ENCODE data around the gene SLC17A3. TPM values are rescaled to one million over a fixed set of nuclear protein-coding genes. Genes with fewer than 3 reads are reported as not detected.

SLC17A3 gene
- total RNA-seq, 1 experiment from 2014 or later, result not detected

GRCh38 chr6:25851961-25852360 lies 22.1 kb downstream of the SLC17A3 start:
- H4K20me1 ChIP-seq (ENCODE audit: insufficient read depth), result no peaks in the 10 kb centered on the region
- no peaks in the 10 kb centered on the region for H3K27me3 ChIP-seq (ENCODE audit: insufficient read depth, low read length)
- RAD21 ChIA-PET (ENCODE audit: low non-redundant PET in 1 of 2, low total read pairs in 2 of 2, uncharacterized antibody in 2 of 2, unreplicated experiment in 2 of 2), result no interaction called here
- H3K79me2 ChIP-seq (ENCODE audit: insufficient read depth, low read length), result no peaks in the 10 kb centered on the region
- CTCF ChIA-PET, result no interaction called here
- no peak overlapping the region for H3K27ac ChIP-seq (ENCODE audit: low read depth, low read length)
- POLR2A ChIA-PET, result no interaction called here
- no TSS peak for BruUV-seq (replicated peaks)
- intact Hi-C loops (cut with micrococcal nuclease), result no loop called here
- H2AFZ ChIP-seq (ENCODE audit: low read depth, low read length, poor library complexity, severe bottlenecking), result no peak overlapping the region
- H3K9ac ChIP-seq (ENCODE audit: low read length), result no peak overlapping the region
- H3K36me3 ChIP-seq (ENCODE audit: control insufficient read depth in 1 of 2, insufficient read depth in 2 of 2, low read length in 2 of 2), result no peaks in the 10 kb centered on the region
- DNase-seq (ENCODE audit: low read depth, low spot score) (no peak), ATAC-seq (no peak)
- H3K4me2 ChIP-seq (ENCODE audit: low read length), result no peak overlapping the region
- H3K4me1 ChIP-seq (ENCODE audit: control insufficient read depth in 1 of 2, insufficient read depth in 2 of 2, low read length in 2 of 2), result no peaks in the 10 kb centered on the region
- H3K9me2 ChIP-seq (ENCODE audit: insufficient read depth), result no peaks in the 10 kb centered on the region
- no peaks in the 10 kb centered on the region for H3K9me3 ChIP-seq (ENCODE audit: control insufficient read depth in 1 of 2, insufficient read depth in 1 of 2, low read depth in 1 of 2, low read length in 2 of 2)
- TF ChIP-seq EZH2 (IDR thresholded peaks at IDR 0.05), result no peak
- TF ChIP-seq FOSL1 (IDR thresholded peaks at IDR 0.05; ENCODE audit: low read depth), result no peak
- TF ChIP-seq, protein P1, sequence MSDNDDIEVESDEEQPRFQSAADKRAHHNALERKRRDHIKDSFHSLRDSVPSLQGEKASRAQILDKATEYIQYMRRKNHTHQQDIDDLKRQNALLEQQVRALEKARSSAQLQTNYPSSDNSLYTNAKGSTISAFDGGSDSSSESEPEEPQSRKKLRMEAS (IDR thresholded peaks at IDR 0.05), result no peak
- no peak for TF ChIP-seq CBX3 (IDR thresholded peaks at IDR 0.05; ENCODE audit: low read depth)
- H3K4me3 ChIP-seq (replicated peaks in 1 of 2; ENCODE audit: low read depth in 1 of 2, low read length in 2 of 2), result no peak overlapping the region

DNA sequence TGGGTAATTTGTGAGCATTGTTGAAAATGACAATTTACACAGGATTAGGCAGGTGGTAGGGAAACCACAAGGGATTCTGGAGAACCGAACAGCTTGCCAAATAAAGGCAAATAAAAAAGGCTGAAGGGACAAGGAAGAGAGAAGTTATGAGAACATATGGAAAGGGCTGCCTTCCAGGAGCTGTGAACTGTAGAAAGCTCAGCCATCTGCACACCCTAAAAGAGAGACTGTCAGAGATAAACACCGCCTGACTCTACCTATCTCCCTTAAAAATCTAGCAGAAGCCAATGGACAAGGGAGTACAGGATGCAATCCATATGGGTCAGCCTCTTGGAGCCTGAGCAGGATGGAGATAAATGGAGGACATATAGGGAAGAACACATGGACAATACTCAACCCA lies 29.5 kb downstream of the SLC17A3 start:
- BruUV-seq (replicated peaks), result no TSS peak
- no peaks in the 10 kb centered on the region for H3K9me2 ChIP-seq (ENCODE audit: insufficient read depth)
- ChIA-PET POLR2A (no interaction called here), RAD21 (ENCODE audit: low non-redundant PET in 1 of 2, low total read pairs in 2 of 2, uncharacterized antibody in 2 of 2, unreplicated experiment in 2 of 2) (no interaction called here), CTCF (no interaction called here)
- TF ChIP-seq CBX3 (IDR thresholded peaks at IDR 0.05; ENCODE audit: low read depth) (no peak), CEBPB (IDR thresholded peaks at IDR 0.05; ENCODE audit: low read depth) (no peak), TCF7L2 (IDR thresholded peaks at IDR 0.05; ENCODE audit: borderline replicate concordance, extremely low read depth, insufficient read depth, insufficient read length) (no peak), JUND (IDR thresholded peaks at IDR 0.05) (no peak), RAD21 (IDR thresholded peaks at IDR 0.05; ENCODE audit: low read depth) (no peak), POLR2A (IDR thresholded peaks at IDR 0.05; ENCODE audit: borderline replicate concordance, extremely low read depth, insufficient read depth, insufficient read length) (no peak), ZFX (IDR thresholded peaks at IDR 0.05) (no peak)
- TF ChIP-seq, protein P1 (IDR thresholded peaks at IDR 0.05), result no peak
- TF ChIP-seq, protein P2, sequence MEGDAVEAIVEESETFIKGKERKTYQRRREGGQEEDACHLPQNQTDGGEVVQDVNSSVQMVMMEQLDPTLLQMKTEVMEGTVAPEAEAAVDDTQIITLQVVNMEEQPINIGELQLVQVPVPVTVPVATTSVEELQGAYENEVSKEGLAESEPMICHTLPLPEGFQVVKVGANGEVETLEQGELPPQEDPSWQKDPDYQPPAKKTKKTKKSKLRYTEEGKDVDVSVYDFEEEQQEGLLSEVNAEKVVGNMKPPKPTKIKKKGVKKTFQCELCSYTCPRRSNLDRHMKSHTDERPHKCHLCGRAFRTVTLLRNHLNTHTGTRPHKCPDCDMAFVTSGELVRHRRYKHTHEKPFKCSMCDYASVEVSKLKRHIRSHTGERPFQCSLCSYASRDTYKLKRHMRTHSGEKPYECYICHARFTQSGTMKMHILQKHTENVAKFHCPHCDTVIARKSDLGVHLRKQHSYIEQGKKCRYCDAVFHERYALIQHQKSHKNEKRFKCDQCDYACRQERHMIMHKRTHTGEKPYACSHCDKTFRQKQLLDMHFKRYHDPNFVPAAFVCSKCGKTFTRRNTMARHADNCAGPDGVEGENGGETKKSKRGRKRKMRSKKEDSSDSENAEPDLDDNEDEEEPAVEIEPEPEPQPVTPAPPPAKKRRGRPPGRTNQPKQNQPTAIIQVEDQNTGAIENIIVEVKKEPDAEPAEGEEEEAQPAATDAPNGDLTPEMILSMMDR (IDR thresholded peaks at IDR 0.05 in 2 of 3, conservative IDR thresholded peaks at IDR 0.05 in 1 of 3; ENCODE audit: borderline replicate concordance in 1 of 3, insufficient read depth in 1 of 3, low read depth in 2 of 3, low read length in 2 of 3), result no peak
- no peaks in the 10 kb centered on the region for H3K4me1 ChIP-seq (ENCODE audit: control insufficient read depth in 1 of 2, insufficient read depth in 2 of 2, low read length in 2 of 2)
- H4K20me1 ChIP-seq (ENCODE audit: insufficient read depth), result no peaks in the 10 kb centered on the region
- no peak overlapping the region for H3K4me3 ChIP-seq (replicated peaks in 1 of 2; ENCODE audit: low read depth in 1 of 2, low read length in 2 of 2)
- no peaks in the 10 kb centered on the region for H3K27me3 ChIP-seq (ENCODE audit: insufficient read depth, low read length)
- H3K9me3 ChIP-seq (ENCODE audit: control insufficient read depth in 1 of 2, insufficient read depth in 1 of 2, low read depth in 1 of 2, low read length in 2 of 2), result no peaks in the 10 kb centered on the region
- DNase-seq (ENCODE audit: low read depth, low spot score) (no peak), ATAC-seq (no peak)
- intact Hi-C loops (cut with micrococcal nuclease), result no loop called here
- no peaks in the 10 kb centered on the region for H3K36me3 ChIP-seq (ENCODE audit: control insufficient read depth in 1 of 2, insufficient read depth in 2 of 2, low read length in 2 of 2)
- H3K79me2 ChIP-seq (ENCODE audit: insufficient read depth, low read length), result no peaks in the 10 kb centered on the region
- H3K4me2 ChIP-seq (ENCODE audit: low read length), result no peak overlapping the region
- H2AFZ ChIP-seq (ENCODE audit: low read depth, low read length, poor library complexity, severe bottlenecking), result no peak overlapping the region
- no peak overlapping the region for H3K27ac ChIP-seq (ENCODE audit: low read depth, low read length)
- no peak overlapping the region for H3K9ac ChIP-seq (ENCODE audit: low read length)
